Stimulated activated naive CD4-positive, alpha-beta T cell treated with Interleukin-2 at 50 U/mL for 16 hours (primary cell): ENCODE measurements around the gene STAC.
"Not testable (repeated sequence)": the region's sequence is repeated elsewhere in the genome, so short reads cannot be mapped to it uniquely, and the experiment has no call there.

Experiments used
- DNase-seq: peaks from one replicate; lab custom pipeline; 2025; lab: John Stamatoyannopoulos, UW

Gene STAC

DNA sequence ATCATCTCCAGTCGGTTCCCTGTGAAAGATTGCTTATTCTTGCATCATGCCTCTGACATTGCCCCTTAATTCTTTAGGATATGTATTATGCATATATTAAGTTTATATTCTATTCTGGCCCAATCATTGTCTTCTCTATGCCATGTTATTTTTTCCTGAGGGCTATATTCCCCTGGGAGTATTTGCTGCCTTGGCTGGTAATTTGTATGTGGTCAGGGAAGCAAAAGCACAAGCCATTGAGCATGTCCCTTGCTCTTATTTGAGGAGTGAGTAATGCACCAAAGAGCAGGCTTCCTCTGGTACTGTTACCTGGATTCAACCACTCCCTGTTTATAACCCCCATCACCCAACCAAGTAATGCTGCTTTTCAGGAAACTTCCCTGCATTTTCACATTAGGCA, 36.3 kb downstream of the STAC start:
- DNase-seq = no peak

DNA sequence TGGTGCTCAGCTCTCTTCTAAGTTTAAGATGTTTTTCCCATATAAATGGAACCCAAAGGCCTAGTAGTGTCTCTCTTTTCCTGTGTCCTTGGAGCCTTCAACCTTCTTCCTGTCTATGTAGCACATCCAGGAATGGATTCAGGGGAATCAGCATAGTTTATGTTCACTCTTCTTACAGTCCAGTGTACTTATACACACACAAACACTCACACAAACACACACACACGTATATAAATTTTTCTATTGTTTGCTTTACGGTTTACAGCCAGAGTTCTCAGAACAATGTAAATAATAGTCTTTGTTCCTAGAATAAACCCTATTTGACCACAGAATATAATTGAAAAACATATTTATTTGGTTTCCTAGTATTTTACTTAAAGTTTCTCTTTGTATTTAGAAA, 36.9 kb downstream of the STAC start:
- no peak for DNase-seq

- DNase-seq = no peak
These were observed 38.0 kb downstream of the STAC start for GRCh38 chr3:36418296-36418695.

DNA sequence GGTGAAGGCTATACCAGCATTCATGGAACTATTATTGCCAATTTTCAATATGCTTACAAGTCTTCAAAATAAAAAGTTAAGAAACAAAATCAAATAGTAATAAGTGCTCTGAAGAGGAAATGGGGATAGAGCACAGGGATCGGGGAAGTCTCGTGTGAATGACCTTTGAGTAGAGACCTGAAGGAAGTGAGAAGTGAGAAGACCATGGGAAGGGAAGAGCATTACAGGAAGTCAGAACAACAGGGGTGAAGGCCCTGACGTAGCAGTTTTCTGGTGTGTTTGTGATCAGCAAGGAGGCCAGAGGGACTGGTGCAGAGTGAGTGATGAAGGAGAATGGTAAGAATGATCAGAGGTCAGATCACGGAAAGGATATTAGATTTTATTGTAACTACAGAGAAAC, 48.1 kb downstream of the STAC start:
- no peak for DNase-seq

GRCh38 chr3:36429986-36430485, 49.7 kb downstream of the STAC start:
- DNase-seq = no peak

DNA sequence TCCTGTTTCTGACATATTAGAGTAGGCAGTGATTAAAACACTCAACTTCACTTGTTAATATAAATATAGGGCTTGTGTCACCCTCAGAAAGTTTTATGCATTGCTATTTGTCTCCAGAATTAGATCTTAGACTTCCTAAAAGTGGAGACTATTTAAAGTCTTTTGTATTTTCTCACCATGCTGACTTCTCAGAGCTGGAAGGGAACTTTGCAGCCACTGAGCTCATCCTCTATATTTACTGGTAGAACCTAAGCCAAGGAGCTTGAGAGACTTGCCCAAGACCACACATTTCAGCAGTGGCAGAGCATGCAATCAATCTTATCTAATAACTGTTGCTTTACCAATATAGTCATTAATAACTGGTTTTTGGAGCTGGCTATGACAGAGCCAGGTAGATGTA, 53.2 kb downstream of the STAC start:
- DNase-seq = no peak

- DNase-seq = no peak
These were observed 54.6 kb downstream of the STAC start for GRCh38 chr3:36434687-36435426.

DNA sequence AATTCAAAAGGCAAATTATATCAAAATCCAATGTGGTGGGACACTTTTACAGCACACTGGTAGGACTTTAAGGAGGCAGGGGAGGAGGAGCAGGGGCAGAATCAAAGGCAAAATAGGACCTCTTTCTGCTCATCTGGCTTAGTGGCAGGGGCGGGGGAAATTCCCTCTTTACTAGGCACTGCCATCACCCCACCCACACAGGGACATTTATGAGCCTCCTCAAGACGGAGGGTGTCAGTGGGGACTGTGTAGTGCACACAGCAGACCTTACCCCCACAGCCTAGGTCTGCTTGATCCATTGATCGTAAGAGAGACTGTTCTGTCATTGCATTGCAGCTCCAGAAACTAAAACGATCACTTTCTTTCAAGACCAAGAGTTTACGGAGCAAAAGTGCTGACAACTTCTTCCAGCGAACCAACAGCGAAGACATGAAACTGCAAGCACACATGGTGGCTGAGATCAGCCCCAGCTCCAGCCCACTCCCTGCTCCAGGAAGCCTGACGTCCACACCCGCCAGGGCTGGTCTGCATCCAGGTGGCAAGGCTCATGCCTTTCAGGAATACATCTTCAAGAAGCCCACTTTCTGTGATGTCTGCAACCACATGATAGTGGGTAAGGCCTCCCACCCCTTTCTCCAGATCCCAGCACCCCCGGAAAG, 62.9 kb downstream of the STAC start:
- no peak for DNase-seq

- DNase-seq = no peak
These were observed 64.6 kb downstream of the STAC start for GRCh38 chr3:36444909-36445308.

- no peak for DNase-seq
These were observed 66.0 kb downstream of the STAC start for GRCh38 chr3:36446276-36446675.

DNA sequence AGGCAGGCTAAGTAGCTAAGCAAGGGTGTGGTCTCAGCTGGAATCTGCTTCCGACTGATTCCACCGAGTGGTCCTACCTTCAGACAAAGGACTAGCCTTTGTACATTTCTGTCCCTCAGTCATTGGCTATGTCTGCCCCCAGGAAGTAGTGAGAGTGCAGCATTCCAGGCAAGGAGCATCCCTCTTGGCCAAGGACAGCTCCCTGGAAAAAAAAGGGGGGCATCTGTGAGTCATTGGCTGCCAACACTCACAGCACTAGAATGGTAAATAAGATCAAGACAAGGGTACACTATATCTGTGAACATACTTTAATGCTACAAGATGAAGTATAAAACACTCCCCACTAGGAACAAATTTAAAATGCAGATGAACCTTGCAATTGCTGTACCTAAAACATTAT, 66.8 kb downstream of the STAC start:
- DNase-seq = no peak

GRCh38 chr3:36451816-36452215, 71.5 kb downstream of the STAC start:
- no peak for DNase-seq

- DNase-seq = not testable (repeated sequence)
These were observed 72.9 kb downstream of the STAC start for GRCh38 chr3:36453213-36453612.

GRCh38 chr3:36453896-36454295, 73.6 kb downstream of the STAC start:
- not testable (repeated sequence) for DNase-seq

DNA sequence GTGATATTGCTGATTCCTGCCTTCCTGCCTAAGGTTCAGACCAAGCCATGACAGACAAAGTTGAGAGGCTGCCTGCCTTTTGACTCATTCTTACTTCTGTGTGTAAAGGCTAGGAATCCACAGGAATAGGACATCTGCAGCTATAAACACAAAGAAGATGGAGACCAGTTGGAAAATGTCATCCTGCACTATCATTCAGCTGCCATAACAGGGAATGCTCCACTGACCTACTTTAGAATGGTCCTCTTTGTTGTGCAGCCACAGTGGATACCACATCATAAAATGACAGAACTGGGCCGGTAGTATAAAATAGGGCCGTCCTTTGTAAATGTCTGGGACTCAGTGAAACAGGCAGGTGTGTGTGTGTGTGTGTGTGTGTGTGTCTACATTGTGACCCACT, 75.1 kb downstream of the STAC start:
- DNase-seq = no peak

- DNase-seq = no peak
These were observed 76.5 kb downstream of the STAC start for GRCh38 chr3:36456784-36457183.

DNA sequence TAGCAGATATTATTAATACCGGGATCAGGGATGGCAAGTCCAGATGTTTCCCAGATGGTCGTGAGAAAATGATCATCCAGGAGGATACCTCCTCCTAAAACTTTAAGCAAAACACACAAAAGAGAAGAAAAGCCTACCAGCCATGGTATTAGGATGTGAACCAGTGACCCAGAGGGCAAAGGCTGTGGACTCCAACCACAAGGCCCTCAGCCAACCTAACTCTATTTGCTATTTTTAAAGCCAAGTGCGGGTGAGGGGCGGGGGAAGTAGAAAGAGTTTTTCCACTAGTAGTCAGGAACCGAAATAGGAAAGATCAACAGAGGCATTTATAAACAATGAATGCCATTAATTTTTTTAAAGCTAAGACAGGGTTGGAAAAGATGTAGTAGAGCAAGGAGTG, 77.4 kb downstream of the STAC start:
- no peak for DNase-seq

GRCh38 chr3:36459177-36459576, 78.9 kb downstream of the STAC start:
- no peak for DNase-seq

DNA sequence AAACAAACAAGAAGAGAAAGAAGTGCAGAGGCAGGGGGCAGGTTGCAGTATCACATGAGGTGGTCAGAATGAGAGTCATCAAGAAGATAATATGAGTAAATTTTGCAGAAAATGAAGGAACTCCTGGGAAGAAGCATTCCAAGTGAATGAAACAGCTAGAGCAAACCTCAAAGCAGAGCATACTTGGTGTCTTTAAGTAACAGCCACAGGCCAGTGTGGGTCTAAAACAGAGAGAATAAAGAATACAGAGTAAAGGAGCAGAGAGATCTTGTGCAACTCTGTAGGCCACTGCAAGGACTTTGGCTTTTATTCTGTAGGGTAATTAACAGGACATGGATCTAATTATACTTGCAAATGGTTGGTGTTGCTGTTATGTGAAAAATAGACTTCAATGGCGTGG, 81.3 kb downstream of the STAC start:
- DNase-seq = no peak

DNA sequence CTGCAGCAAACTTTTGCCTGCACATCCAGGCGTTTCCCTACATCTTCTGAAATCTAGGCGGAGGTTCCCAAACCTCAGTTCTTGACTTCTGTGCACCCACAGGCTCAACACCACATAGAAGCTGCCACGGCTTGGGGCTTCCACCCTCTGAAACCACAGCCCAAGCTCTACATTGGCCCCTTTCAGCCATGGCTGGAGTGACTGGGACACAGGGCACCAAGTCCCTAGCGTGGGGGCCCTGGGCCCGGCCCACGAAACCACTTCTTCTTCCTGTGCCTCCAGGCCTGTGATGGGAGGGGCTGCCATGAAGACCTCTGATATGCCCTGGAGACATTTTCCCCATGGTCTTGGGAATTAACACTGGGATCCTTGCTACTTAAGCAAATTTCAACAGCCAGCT, 91.7 kb downstream of the STAC start:
- not testable (repeated sequence) for DNase-seq

GRCh38 chr3:36475558-36475957, 95.3 kb downstream of the STAC start:
- no peak for DNase-seq

DNA sequence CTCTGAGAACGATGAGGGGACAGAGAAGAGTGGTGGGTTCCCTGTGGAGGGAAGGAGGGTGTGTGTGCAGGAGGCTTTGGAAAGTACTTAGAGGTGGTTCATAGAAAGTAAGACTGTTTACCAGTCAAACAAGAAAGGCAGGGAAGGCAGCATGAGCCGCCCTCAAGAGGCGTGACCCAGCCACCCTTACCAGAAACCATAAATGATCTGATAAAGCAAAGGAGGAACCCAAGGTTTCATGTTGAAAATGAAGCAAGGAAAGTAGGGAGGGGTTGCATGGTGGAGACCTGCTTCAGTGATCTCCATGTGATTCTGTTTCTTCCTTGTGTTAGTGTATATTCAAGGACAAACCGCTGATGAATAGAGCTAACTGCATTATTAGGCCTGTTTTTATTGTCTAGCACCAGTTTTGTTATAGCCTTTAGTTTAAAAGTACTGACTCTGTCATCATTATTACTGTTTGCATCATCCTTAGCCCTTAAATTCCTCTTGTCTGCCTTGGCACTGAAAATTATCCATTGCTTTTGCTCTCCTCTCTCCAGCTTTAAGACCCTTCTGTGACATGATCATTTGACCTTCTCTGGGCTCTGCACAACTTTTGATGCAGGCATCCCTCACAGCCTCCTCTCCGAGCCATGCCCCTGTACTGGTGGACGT, 96.1 kb downstream of the STAC start:
- no peak for DNase-seq

DNA sequence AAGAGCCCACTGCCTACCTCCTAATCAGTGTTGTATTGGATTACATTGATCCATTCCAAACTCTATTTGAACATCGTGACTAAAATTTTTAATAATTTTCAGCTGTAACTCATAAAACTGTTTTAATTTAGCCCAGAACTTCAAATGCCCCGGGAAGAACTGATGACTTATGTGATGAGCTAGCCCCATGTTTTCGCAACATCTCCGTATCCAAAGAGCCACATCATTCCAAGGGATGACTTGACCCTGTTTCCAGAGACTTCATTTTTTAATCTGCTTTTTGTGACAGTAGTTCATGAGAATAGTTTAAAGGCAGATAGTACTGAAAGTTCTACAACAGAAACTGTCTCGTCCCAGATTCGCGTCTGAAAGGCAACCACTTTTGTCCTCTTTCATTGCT, 97.4 kb downstream of the STAC start:
- DNase-seq = no peak
